HG02938 (cell line): ENCODE measurements around the gene PHKB.

Experiments
- ATAC-seq: cut with Tn5 transposase; IDR thresholded peaks from one replicate; pipeline ENCODE4 v1.9.1; 2021; ENCODE audit warnings: mild to moderate bottlenecking, moderate library complexity; ENCODE audit not compliant: unreplicated experiment

PHKB gene

DNA sequence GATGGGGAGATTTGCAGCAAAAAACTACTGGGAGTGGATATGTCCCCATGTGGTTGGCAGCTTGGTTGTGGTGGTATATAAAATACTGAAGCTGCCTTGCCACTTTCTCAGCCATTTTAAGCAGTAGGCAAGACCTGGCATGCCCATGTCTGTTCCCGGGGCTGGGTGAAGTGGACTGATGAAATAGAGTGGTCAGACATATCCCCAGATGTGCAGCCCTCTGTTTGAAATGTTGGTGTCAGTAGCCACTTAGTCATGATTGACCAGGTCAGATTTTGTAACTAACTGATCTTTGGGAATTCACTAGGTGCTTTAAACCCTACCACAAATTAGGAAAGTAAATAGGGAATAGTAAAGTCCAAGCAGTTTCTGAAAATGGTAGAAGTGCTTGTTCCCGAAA lies 151.6 kb downstream of the PHKB start:
- ATAC-seq, result no peak

DNA sequence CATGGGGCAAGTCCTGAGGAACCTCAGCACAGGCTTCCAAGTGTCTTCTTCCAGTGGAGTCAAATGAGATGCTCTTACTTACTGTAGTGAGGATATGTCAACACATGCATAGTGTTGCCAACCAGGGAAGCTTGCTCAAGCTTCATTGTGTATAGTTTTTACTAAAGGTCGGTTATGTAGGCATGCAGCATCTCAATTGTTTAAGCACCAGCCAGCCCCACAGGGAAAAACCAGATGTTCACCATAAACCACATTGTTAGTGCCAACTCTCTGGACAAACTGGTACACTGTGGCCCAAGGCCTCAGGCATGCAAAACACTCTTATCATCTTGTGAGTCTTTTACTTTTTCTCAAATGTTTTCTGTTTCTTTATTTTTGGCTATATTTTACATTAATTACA lies 152.1 kb downstream of the PHKB start:
- ATAC-seq, result no peak

DNA sequence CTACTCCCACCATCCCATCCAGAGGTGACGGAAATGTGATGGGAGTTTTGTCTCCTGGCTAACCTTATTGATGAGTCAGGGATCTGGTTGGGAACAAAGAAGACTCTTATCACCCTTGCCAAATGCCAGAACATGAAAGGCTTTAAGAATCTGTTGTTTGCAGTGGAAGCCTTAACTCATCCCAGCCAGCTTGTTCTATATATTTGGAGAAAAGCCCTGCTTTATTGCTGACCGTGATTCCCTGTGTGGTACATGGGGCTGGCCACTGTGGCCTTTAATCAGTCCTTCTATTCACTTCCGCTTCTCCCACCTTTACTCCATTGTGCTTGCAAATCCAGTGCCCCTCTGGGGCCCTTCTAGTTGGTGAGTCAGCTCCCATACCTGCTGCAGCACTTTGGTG lies 156.6 kb downstream of the PHKB start:
- ATAC-seq, result no peak

DNA sequence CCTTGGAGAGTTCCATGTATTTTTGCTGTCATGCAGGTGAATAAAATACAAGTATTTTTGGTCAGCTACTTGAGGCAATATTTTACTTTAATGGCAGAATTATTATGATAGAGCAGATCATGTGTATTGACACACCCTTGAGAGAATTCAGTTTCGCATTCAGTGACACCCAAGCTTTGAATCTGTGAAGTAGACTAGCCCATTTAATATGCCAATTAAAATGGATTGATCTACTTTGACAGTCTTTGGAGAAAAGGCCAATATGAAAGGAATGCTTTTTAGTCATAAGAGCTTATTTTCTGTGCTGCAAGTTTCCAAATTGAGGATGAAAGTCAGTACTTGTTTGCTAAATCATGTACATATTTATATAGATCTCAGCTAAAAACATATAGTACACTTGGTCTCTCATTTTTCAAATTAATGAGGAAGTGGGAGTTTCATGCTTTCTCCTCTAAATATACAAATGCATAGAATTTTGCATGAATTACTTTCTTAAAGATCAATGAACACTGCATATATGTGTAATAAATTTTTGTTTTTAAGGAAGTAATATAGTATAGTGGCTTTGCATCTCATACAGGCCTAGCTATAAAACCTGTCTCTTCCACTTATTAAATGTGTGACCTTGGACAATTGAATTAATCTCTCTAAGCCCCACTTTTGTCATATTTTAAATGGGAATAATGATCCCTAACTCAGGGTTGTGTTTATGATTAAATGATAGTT lies 161.5 kb downstream of the PHKB start:
- ATAC-seq, result no peak

DNA sequence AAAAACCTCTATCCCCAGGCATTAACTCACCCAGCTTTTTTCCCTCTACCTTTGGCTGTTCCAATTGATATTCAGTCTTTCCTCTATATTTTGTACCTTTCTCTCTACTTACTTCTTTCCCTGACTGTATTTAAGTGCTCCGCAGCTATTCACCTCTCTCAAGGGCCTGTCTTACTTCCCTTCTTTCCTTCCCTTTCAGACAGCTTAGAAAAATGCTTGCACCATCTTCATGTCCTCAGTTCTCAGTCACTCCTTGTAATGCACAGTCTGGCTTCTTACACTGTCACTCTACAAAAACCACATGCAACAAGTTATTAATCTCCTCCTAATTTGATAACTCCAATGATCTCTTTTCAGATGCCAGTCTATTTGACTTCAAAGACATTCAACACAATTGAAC lies 163.4 kb downstream of the PHKB start:
- no peak for ATAC-seq

DNA sequence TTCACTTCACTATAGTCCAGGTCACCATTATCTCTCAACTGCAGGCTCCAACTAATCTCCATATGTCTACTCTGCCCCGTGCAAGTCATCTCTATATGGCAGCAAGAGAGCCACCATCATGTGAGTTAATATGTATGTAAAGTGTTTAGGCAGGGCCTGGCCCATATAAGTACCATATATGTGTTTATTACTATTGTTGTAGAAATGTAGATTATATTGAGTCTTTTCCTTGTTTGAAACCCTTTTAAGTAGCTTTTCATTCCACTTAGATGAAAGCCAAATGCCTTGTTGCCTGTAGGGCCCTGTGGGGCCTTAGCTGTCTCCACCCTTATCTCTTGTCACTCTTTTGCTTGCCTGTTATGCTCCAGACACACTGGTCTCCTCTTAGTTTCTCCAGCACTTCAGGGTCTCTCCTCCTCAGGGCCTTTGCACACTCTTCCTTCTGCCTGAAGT lies 164.0 kb downstream of the PHKB start:
- no peak for ATAC-seq

DNA sequence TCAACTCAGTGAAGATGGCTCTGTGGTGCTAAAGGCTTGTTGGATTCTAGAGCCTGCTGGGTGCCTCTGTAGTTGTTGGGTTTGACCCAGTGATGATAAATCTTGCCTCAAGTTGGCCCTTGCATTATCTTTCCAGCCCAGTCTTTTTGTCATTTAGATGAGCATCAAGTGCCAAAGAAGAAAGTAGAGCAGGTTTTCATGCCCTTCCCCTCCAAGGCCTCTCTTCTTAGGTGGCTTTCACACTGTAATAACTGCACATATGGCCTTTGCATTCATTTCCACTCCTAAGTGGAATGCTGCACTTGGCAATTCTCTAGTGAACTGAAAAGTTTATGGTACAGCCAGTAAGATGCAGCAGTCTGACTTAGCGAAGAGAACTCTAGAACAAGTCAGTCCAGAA lies 165.1 kb downstream of the PHKB start:
- ATAC-seq, result no peak

DNA sequence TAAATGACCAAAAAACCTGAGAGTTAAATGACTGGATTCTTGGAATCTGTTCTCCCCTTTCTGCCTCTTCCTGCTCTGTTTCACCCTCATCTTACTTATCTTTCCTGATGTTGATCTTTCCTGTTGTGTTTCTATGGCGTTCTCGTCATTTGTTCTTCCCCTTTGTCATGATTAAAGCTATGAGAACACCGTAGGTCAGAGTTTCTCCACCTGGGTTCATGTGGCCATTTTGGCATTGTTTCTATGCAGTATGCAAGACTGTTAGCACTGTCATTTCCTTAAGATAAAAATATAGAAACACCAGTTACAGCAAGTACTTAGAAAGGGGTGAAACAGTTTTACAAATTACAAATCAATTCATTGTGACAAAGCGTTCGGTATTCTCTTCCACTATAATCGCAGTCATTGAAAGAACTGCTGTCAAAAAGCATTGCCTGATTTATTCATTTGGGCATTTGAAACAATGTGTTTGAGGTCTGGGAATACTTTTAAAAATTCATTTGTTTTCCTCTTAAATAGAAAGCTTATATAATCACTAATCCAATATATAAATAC lies 166.0 kb downstream of the PHKB start:
- no peak for ATAC-seq

DNA sequence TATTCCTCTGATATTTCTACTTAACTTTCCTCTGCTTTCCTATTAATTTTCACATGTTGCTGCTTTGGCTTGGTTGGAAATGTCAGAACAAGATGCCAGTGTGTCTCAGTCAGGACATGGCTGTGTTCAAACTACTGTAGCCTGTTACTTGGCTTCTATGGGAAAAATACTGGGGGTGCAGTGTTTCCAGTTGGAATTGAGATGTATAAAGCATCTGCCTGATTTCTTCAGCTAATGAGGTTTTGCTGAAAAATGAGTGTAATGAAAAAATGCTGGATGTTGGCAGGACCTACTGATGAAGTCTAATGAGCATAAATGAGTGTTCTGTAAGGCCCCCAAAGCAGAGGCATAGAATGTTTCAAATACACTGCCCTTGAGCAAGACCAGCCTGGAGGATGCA lies 166.6 kb downstream of the PHKB start:
- ATAC-seq, result no peak

DNA sequence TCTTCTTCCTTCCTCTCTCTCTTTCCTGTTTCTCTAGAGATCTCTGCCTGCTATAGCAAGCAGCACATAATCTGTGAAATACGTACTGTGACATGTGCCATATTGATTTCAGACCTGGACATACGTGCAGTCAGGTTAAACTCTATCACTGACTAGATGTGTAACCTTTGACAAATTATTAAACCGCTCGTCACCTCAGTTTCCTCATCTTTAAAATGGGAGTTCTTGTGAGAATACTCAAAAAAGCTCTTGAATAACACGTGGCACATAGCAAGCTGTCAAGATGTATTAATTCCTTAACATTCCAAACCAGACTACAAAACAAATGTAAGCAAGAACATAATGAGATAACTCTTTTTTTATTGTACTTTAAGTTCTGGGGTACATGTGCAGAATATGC lies 170.0 kb downstream of the PHKB start:
- no peak for ATAC-seq

DNA sequence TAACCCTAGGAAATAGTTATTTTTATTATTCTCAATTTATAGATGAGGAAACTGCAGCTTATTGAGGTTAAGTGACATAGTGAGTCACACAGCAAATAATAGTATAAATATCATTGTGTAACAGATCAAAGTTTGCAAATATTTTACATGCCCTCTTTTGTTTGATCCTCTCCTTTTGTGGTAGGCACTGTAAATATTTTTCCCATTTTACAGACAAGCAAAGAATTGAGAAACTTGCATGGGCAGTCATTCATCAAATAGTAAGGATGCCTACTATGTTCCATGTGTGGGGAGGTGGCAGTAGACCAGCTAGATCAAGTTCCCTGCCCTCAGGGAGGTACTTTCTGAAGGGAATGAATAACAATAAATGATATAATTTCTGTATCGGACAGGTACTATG lies 173.0 kb downstream of the PHKB start:
- no peak for ATAC-seq

DNA sequence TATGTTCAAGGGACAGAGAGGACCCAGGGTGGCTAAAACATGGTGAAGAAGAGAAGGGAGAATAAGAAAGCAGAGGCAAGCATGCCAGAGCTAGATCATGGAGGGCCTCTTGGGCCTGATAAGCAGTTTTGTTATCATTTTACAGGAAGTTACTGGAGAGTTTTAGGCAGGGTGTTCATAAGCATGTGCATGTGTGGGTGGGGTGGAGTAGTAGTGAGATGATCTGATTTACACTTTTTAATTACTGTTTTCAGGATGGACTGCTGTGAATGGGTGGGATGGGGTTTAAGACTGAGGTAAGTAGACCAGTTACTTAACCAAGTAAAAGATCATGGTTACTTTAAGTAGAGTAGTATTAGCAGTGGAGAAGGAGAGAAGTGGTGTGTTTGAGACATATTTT lies 173.6 kb downstream of the PHKB start:
- ATAC-seq, result no peak

DNA sequence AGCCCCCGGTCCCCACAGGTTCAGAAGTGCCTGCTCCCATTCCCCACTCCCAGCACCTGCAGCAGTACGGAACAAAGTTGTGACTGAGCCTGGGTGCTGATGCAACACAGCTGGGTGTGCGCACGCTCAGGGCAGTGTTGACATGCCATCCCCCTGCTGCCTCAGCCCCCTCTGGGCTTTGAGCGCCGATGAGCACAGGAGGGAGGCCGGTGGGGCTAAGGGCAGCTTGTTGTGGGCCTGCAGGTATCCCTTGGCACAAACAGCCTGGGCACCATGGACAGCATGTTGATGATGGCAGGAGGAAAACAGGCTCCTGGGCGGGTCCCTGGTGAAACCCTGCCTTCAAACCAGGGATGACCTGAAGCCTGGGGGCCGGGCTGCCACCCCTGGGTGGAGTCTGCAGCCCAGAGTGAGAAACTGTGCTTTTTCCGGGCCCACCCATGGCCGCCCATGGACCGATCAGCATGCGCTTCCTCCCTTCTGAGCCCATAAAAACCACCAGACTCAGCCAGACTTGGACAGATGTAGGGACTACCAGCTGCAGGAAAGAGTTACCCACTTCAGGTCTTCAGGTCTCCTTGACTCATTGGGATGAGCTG lies 175.5 kb downstream of the PHKB start:
- no peak for ATAC-seq

DNA sequence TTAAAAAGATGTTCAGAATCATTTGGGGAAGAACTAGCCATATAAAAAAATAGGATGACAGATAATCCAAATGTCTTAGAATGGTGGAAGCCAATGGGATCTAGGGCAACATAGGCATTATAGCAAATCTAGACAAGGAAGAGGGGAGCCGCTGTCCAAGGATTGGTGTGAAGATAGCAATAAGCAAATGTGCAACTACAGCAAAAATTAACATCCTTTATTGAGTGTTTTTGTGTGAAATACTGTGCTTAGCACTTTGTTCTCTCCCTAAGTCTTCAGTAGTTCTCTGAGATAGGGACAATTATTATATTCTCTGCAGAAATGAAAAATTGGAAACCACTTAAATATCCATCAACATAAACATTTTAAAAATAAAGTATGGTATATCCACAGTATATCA lies 177.0 kb downstream of the PHKB start:
- ATAC-seq, result no peak

DNA sequence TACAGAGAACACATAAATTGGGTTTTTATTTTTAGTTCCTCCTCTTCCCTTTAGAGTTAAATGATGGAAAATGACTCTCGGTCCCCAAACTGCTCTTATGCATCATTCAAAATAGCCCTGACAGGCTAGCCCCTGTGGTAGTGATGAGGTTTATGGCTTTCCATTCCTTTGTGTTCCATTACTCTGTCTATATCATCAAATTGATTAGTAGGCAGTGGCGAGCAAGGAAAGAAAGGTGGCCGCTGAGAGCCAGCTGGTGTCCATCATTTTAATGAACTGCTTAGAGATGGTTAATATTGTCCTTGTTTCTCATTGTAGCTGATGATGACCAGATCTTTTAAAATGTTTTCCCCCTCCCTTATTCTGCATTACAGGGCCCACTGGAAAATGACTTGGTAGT lies 179.5 kb downstream of the PHKB start:
- no peak for ATAC-seq

DNA sequence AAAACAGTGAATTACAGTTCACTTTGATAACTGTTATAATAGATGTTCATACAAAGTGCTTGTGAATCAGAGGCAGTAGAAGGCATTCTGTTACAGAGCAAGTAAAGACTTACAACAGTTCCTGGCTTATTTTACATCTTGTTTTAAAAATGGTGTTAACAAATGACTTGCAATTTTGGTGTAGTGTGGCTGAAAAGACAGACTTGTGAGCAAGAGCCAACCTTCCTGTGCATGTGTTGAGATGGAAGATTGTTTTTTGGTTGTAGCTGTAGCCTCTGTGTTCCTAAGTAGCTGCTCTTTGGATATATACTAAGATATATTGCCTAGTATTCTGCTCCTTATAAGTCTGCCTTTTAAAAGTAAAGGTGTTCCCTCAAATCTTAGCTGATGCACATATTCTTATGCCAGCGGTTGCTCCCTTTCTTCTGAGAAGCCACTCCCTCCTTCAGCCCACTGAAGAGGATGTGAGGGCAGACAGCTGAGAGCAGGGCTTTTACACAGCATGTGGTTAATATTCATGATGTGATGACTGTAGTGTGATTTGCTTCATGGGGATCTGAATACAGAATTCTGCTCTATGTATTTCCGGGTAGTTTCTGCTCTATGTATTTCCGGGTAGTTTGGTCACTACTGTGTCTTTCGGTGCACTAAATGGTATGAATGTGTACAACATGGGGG lies 182.3 kb downstream of the PHKB start:
- no peak for ATAC-seq

DNA sequence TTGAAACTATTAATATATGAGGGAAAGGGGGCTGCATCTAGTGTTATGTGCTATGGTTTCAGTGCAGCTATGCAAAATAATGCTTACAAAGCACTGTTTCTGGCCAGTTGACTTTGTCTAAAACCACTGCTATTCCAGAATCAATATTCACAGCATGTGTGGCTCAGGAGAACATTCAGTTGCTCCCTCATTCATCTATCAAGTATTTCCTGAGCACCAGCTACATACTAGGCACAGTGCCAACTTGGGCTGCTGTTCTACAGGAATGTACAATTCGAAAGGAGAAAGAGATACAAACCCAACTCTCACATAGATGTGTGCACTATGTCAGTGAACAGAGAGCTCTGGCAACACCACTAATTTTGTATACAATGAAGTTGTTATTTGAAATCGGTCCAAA lies 183.0 kb downstream of the PHKB start:
- ATAC-seq, result no peak

DNA sequence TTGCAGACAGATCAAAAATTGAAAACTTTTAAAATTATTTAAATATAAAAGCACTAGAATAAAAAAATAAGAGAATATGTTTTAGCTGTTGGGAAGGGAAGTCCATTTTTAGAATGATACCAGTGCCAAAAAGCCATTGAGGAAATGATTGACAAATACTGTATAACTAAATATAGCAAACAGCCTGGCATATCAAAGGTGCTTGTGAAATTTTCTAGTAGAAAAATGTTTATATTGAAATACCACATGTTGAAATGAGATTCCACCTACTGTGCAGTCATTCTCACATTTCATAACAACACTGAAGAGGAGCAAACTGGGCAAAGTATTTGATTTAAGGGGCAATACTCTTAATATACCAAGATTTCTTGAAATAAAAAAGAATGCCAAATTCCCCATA lies 183.5 kb downstream of the PHKB start:
- no peak for ATAC-seq

DNA sequence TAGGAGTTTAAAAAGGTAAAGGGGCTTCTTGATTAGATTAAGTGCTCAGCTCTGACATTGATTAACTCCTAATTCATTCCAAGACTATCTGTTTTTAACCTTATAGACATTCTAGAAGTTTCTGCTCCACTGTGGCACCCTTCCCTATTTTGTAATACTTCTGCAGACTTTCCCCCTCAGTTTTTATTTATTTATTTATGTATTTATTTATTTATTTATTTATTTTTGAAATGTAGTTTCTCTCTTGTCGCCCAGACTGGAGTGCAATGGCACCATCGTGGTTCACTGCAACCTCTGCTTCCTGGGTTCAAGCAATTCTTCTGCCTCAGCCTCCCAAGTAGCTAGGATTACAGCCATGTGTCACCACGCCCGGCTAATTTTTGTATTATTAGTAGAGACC lies 185.8 kb downstream of the PHKB start:
- no peak for ATAC-seq

DNA sequence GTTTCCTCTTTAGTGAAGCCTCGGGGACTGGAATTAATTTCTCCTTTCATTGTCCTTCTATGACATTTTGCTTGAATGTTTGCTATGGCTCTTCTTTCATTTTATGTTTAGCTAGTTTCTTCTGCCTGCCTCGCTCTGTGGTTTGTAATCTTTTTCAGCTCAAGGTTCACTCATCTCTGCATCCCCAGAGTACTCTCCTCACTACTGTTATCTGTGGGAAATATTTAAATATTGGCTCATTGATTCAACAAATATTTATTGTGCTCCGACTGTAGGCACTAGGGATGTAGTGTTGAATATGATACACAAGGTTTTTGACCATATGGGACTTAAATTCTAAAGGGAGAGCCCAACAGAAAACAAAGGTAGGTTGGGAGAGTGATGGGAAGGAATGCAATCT lies 195.9 kb downstream of the PHKB start:
- no peak for ATAC-seq

DNA sequence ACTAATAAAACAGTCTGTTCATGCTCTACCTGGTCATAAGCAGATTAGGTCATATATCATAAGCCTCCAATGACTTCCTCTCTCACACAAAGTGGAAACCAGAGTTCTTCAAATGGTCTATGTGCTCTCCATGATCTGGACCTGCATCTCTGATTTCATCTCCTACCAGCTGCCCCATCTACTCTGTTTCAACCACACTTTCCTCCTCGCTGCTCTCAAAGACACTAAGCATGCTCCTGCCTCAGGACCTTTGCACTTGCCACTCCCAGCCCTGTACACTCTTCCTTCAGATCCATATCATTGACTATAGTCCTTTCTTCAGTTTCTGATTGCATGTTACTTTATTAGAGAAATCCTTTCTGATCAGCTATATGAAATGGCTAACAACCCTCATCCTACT lies 196.8 kb downstream of the PHKB start:
- no peak for ATAC-seq

DNA sequence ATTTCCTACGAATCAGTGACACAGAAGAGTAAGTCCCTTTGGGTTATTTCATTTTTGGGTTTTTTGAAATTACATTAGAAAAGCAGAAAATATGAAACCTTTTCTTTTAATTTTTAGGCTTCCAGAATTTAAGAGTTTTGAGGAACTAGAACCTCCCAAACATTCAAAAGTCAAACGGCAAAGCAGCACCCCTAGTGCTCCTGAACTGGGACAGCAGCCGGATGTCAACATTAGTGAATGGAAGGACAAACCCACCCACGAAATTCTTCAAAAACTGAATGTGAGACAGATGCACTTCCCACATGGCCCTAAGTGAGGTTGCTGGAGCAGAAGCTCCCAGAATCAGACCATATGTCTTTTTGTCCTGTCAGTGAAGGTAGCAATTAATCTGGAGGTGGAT lies 199.4 kb downstream of the PHKB start:
- no peak for ATAC-seq
